Peyer's patch (tissue), 4 donors: ENCODE measurements around the gene PRPF6. TPM values are rescaled to one million over a fixed set of nuclear protein-coding genes. Genes with fewer than 3 reads are reported as not detected.

ENCODE experiments used
- DNase-seq, 3 donors: peaks; one replicate each; pipeline ENCODE4 v3.0.0-alpha.2; 2017 to 2019
- H3K27ac ChIP-seq, 4 donors: fragments of 200-600 bp; sonication (generic); one replicate each; pipeline ENCODE4 v1.5.1; 2016 to 2019
- H3K27me3 ChIP-seq, 2 donors: fragments of 200-600 bp; sonication (generic); one replicate each; pipeline ENCODE4 v1.5.1; 2019
- H3K36me3 ChIP-seq, 3 donors: fragments of 200-600 bp; sonication (generic); one replicate each; pipeline ENCODE4 v1.5.1; 2016 to 2019
- H3K4me1 ChIP-seq, 4 donors: fragments of 200-600 bp; sonication (generic); one replicate each; pipeline ENCODE4 v1.5.1; 2016 to 2019
- H3K4me3 ChIP-seq, 4 donors: fragments of 200-600 bp; sonication (generic); 1 replicate in 3 of 4; 2 replicates in 1 of 4; pipeline ENCODE4 v1.5.1; 2016 to 2019; ENCODE audit warnings: mild to moderate bottlenecking in 1 of 4
- H3K9me3 ChIP-seq, 4 donors: fragments of 200-600 bp; sonication (generic); one replicate each; pipeline ENCODE4 v1.5.1; 2016 to 2019; ENCODE audit warnings: mild to moderate bottlenecking in 1 of 4
- POLR2A ChIP-seq, 2 donors: fragments of 450-650 bp; IDR thresholded peaks; one replicate each; pipeline ENCODE4 v1.5.1; 2017; ENCODE audit warnings: antibody characterized with exemption in 2 of 2, mild to moderate bottlenecking in 2 of 2, moderate library complexity in 2 of 2
- total RNA-seq, 4 donors: library from RNA; depleted of rRNA; stranded (reverse); fragments of >200 nt; gene quantifications; one replicate each; pipeline ENCODE4 v1.1.0, GENCODE V29; 2016
- TF ChIP-seq, protein P1 (sequence below), 6 experiments: fragments of 450-650 bp in 4 of 6; fragments of 200-600 bp in 2 of 6; sonication (generic) in 1 of 6; IDR thresholded peaks; one replicate each; pipeline ENCODE4 v1.5.1; 2017 to 2019; ENCODE audit warnings: antibody characterized with exemption in 6 of 6, mild to moderate bottlenecking in 3 of 6, moderate library complexity in 1 of 6

The PRPF6 gene
- total RNA-seq, 4 donors from 2014 or later: 49.6 to 95.7 (median 64.2) TPM

DNA sequence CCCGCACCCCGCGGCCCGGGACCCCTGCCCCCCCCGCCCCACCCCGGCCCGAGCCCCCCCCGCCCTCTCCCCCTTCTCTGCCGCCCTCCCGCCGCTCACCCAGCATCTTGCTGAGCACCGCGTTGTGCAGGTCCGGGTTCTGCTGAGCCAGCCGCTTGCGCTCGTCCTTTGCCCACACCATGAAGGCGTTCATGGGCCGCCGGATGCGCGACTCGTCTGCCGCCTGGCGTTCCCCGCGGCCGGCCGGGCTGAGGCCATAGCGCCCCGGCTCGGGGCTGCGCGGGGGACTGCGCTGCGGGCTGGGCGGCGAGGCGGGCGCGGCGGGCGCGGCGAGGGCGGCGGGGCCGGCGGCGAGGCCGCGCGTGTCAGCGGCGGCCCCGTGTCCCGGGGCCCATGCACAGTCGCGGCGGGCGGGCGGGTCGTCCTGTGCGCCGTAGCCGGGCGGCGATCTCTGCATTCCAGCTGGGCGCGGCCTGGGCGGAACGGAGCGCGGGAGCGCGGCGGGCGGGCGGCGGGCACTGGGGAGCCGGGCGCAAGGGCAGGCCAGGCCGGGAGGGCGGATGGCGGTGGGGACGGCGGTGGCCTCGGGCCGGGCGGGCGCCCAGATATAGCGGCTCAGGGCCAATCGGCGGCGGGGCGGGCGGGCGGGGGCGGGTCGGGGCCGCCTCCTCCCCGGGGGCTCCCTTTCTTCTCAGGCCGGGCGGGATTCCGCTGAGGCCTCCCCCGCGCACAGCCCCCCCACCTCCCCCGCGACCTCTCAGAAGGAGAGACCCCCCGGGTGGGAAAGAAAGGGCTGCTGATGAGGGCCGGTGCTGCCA lies 68.3 kb downstream of the PRPF6 start, which contains the start of gene SOX18:
TSS of gene SOX18 (minus strand) at position 580 of the 818 bp plus-strand sequence. CDS start at position 457, 123 bp downstream.
- H3K9me3 ChIP-seq: no peaks in the 10 kb centered on the region
- peaks cover 0 to 32% of the 10 kb centered on the region in 2 donors for H3K27me3 ChIP-seq
- peak within 1 kb of the TSS in 3 of 4 donors; percentile 36 to 37 (median 37) for H3K4me3 ChIP-seq
- no peak for DNase-seq
- peak within 1 kb of the TSS in 3 of 4 donors; percentile 31 to 65 (median 59) for H3K27ac ChIP-seq
- peaks cover 0 to 24% (median 9%) of the 10 kb centered on the region in 4 donors for H3K4me1 ChIP-seq
- H3K36me3 ChIP-seq: no peaks in the 10 kb centered on the region
- TF ChIP-seq, protein P1, sequence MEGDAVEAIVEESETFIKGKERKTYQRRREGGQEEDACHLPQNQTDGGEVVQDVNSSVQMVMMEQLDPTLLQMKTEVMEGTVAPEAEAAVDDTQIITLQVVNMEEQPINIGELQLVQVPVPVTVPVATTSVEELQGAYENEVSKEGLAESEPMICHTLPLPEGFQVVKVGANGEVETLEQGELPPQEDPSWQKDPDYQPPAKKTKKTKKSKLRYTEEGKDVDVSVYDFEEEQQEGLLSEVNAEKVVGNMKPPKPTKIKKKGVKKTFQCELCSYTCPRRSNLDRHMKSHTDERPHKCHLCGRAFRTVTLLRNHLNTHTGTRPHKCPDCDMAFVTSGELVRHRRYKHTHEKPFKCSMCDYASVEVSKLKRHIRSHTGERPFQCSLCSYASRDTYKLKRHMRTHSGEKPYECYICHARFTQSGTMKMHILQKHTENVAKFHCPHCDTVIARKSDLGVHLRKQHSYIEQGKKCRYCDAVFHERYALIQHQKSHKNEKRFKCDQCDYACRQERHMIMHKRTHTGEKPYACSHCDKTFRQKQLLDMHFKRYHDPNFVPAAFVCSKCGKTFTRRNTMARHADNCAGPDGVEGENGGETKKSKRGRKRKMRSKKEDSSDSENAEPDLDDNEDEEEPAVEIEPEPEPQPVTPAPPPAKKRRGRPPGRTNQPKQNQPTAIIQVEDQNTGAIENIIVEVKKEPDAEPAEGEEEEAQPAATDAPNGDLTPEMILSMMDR (IDR thresholded peaks at IDR 0.05): no peak
- no peak for TF ChIP-seq POLR2A (IDR thresholded peaks at IDR 0.05)

DNA sequence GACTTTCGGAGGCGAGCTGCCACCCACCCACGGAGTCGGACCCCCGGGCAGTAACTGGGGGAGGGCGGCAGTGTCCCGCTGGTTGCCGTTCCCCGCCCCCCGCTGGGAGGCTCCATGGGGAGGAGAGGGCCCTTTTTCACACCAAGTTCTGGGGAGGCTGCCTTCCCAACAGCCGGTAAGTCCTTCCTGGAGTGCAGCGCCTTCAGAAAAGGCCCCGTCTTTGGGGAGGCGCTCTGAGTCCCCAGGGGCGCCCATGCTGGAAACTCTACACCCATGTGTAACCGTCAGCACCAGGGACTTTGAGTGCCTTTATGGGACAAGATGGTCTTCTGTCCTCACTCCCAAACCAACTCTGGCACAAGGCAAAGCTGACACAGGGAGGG lies 68.9 kb downstream of the PRPF6 start:
- H3K4me1 ChIP-seq: peaks cover 0 to 24% (median 9%) of the 10 kb centered on the region in 4 donors
- H3K9me3 ChIP-seq: no peaks in the 10 kb centered on the region
- peak overlapping the region in 3 of 4 donors; percentile 31 to 65 (median 59) for H3K27ac ChIP-seq
- TF ChIP-seq, protein P1 (IDR thresholded peaks at IDR 0.05): no peak
- no peak for TF ChIP-seq POLR2A (IDR thresholded peaks at IDR 0.05)
- DNase-seq: no peak
- peak overlapping the region in 3 of 4 donors; percentile 36 to 37 (median 37) for H3K4me3 ChIP-seq
- H3K36me3 ChIP-seq: no peaks in the 10 kb centered on the region
- H3K27me3 ChIP-seq: peaks cover 0 to 32% of the 10 kb centered on the region in 2 donors

DNA sequence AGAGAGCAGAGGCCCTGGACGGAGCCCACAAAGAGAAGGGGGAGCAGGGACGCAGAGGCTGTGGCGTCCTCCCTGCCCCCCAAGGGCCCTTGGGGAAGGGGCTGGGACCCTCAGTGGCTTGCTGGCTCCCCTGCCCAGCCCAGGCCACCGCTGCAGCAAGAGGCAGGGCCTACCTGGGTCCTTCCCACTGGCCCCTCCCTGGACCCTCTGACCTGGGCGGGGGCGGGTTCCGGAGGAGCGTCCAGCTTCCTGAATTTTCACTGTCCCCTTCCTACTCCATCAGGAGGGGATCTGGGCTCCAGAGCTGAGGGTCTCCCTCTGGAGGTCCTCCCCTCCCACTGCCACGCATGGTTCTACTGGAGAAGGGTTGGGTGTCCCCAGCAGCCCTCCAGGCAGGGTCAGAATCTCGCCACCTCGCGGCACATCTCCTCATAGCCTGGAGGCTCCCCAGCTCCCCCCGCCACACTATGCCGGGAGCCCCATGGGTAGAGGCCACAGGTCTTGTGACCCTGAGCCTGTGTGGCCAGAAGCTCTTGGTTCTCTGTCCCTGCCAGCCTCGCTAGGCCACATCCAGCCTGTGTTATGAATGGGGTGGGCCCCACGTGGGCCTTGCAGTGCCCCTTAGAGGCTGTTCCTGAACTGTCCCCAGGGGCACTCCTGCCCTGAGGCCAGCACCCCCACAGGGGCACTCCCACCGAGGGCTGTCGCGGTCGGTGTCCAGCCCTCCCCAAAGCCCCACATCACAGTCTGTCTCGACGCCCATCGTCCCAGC lies 69.5 kb downstream of the PRPF6 start:
- Histone ChIP-seq H3K27ac (peak overlapping the region in 3 of 4 donors; percentile 31 to 65 (median 57)), H3K4me1 (peaks cover 0 to 24% (median 9%) of the 10 kb centered on the region in 4 donors), H3K4me3 (peak overlapping the region in 1 of 4 donors; percentile 37), H3K36me3 (no peaks in the 10 kb centered on the region), H3K27me3 (peaks cover 0 to 32% of the 10 kb centered on the region in 2 donors), H3K9me3 (no peaks in the 10 kb centered on the region)
- TF ChIP-seq POLR2A (IDR thresholded peaks at IDR 0.05): no peak
- TF ChIP-seq, protein P1 (IDR thresholded peaks at IDR 0.05): no peak
- no peak for DNase-seq

DNA sequence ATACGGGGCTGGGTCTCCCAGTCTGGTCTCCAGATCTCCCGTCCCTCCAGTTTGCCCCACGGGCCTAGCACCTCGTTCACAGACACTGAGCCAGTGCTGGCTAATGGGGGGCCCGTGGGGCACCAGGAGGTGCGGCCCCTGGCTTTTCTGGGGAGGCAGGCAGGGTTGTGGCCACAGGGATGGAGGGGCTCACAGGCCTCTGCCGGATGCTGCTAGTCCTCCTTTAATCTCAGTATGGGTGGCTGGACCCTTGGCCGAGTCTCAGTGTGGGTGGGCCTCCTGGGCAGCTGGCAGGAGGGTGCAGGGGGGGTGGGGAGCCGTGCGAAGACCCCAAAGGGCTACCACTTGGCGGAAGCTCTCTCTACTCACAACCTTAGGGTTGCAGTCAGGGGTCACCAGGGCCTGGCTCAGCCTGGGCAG lies 70.1 kb downstream of the PRPF6 start:
- Histone ChIP-seq H3K9me3 (no peaks in the 10 kb centered on the region), H3K27me3 (peaks cover 0 to 32% of the 10 kb centered on the region in 2 donors), H3K27ac (peak overlapping the region in 2 of 4 donors; percentile 57 to 65), H3K4me3 (no peak overlapping the region), H3K4me1 (peaks cover 0 to 24% (median 9%) of the 10 kb centered on the region in 4 donors), H3K36me3 (no peaks in the 10 kb centered on the region)
- TF ChIP-seq, protein P1 (IDR thresholded peaks at IDR 0.05): no peak
- no peak for TF ChIP-seq POLR2A (IDR thresholded peaks at IDR 0.05)
- no peak for DNase-seq

DNA sequence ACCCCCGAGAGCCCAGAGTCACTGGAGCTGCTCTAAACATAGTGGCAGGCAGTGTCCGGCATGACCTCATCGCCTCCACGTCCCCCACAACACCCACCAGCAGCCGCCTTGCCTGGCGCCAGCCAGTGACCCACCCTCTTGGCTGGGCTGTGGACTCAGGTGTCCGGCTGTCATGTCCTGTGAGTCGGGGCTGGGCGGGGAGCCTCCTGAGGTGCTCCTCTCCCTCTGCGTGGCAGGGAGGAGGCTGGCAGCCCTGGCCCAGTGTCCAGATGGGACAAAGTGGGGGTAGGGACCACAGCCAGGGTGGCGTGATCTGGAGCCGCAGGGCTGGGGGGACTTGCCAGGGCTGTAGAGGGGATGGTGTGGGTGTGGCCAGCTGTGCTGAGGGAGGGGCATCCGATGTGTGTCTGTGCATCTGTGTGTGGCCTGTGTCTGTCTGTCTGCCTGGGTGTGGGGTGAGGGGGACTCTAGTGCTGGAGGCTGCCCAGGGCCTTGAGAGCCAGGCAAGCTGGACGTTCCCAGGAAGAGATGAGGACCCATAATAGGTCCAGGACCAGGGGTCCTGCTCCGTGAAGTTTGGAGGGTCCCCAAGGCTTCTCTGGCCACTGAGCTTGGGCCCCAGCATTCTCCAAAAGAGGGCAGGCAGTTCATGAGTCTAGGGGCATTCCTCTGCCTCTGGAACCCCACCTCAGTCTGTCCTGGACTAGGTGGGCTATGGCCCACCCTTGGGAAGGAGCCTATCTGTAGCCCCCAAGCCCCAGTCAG lies 70.8 kb downstream of the PRPF6 start:
- DNase-seq: no peak
- Histone ChIP-seq H3K4me1 (peaks cover 0 to 24% (median 9%) of the 10 kb centered on the region in 4 donors), H3K9me3 (no peaks in the 10 kb centered on the region), H3K27me3 (peaks cover 0 to 32% of the 10 kb centered on the region in 2 donors), H3K36me3 (no peaks in the 10 kb centered on the region), H3K27ac (peak overlapping the region in 3 of 4 donors; percentile 36 to 74 (median 57)), H3K4me3 (no peak overlapping the region)
- no peak for TF ChIP-seq POLR2A (IDR thresholded peaks at IDR 0.05)
- TF ChIP-seq, protein P1 (IDR thresholded peaks at IDR 0.05): no peak
